Epithelial cell of proximal tubule (primary cell): ENCODE results near the gene CTXN3. TPM values are rescaled to one million over a fixed set of nuclear protein-coding genes. Genes with fewer than 3 reads are reported as not detected.

Experiments used
- DNase-seq: peaks from one replicate; pipeline ENCODE4 v3.0.0-alpha.2; 2011; ENCODE audit warnings: low read depth
- H3K4me3 ChIP-seq: 2 replicates; pipeline ENCODE4 v1.5.1; 2011; ENCODE audit warnings: low read depth, mild to moderate bottlenecking, low read length
- total RNA-seq: library from RNA; depleted of rRNA; stranded (reverse); fragments of >200 nt; gene quantifications from 2 replicates; pipeline ENCODE4 v1.2.3, GENCODE V29; 2015
- TF ChIP-seq, protein P1 (sequence below): conservative IDR thresholded peaks from 2 replicates; pipeline ENCODE4 v1.5.1; 2012; ENCODE audit warnings: low read depth, mild to moderate bottlenecking, low read length

The CTXN3 gene
- total RNA-seq, 1 donor from 2014 or later: not detected

DNA sequence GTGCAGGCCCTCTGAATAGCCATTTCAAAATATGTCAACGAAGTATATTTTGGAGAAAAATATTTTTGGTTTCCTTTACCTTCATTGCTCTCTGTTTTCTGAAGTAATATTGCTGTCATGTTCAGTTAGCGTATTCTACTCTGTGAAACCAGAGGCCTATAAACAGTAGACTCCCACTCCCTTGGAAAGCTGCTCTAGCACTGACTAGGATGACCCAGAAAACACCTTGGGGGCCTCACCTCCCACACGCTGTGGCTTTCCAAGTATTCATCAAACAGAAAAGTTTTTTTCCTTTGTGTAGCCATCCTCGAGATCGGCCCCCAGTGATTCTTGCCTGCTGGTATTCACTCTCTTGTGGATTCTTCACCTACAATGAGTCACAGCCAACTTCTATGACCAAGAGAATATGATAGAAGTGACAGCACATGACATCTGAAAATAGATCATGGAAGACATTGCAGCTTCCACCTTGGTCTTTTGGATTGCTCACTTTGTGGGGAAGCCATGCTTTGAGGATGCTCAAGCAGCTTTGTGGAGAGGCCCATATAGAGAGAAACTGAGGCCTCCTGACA lies 28.9 kb upstream of the CTXN3 start:
- no peak overlapping the region for H3K4me3 ChIP-seq
- TF ChIP-seq, protein P1, sequence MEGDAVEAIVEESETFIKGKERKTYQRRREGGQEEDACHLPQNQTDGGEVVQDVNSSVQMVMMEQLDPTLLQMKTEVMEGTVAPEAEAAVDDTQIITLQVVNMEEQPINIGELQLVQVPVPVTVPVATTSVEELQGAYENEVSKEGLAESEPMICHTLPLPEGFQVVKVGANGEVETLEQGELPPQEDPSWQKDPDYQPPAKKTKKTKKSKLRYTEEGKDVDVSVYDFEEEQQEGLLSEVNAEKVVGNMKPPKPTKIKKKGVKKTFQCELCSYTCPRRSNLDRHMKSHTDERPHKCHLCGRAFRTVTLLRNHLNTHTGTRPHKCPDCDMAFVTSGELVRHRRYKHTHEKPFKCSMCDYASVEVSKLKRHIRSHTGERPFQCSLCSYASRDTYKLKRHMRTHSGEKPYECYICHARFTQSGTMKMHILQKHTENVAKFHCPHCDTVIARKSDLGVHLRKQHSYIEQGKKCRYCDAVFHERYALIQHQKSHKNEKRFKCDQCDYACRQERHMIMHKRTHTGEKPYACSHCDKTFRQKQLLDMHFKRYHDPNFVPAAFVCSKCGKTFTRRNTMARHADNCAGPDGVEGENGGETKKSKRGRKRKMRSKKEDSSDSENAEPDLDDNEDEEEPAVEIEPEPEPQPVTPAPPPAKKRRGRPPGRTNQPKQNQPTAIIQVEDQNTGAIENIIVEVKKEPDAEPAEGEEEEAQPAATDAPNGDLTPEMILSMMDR: no peak
- DNase-seq: no peak

DNA sequence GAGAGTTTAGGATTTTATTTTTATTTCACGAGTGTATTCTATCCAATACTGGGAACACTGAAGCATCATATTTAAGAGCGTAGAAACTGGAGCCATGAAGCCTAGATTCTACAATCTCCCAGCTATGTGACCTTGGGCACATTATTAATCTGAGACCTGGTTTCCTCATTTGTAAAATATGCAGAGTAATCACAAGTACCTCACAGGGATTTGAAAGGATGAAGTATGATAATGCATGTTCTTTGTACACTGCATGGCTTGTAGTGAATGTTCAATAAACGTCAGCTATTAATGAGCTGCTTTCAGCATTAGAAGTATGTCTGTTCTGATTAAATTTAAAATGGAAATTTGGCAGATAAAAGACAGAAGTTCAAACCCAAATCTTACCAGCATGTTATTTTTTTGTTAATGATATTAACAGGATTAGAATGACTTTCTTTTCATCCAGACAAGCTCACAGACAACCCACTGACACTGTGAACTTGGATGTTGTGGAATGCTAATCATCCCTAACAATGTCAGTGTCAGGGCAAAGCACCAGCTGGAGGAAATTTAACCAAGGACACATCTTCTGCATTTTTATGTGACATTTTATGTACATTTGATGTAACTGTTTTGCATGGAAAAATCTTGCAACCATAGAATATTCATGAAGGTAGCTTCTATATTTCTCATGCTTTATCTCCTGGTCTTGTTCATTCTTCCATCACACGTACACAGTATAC lies 27.1 kb upstream of the CTXN3 start:
- no peak for DNase-seq
- TF ChIP-seq, protein P1: no peak
- H3K4me3 ChIP-seq: no peak overlapping the region

DNA sequence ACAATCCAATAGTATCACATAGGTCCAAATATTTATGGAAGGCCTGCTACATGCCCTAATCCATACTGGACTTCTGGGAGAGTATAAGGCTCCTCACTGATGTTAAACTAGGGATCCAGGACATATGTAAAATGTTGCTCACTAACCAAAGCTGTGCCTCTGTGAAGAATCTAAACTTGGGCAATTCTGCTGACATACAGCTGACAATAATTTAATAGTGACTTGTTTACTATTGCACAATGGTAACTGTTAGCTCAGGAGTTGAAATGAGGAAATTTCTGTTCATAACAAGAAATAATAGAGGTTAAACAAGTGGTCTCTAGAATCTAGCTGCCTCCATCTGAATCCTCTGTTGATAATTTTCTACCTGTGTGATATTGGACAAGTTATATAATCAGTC lies 14.9 kb upstream of the CTXN3 start:
- TF ChIP-seq, protein P1: no peak
- no peak for DNase-seq

DNA sequence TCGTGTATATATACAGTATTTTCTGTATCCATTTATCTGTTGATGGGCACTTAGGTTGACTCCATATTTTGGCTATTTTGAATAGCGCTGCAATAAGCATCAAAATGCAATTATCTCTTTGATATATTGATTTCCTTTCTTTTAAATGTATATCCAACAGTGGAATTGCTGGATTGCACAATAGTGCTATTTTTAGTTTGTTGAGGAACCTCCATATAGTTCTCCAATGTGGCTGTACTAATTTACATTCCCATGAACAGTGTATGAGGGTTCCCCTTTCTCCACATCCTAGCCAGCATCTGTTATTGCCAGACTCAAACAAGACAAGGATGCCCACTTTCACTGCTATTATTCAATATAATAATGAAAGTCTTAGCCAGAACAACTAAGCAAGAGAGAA lies 9.1 kb upstream of the CTXN3 start:
- TF ChIP-seq, protein P1: no peak
- no peak overlapping the region for H3K4me3 ChIP-seq
- no peak for DNase-seq

More for the DNA sequence above, 14.9 kb upstream of the CTXN3 start:
- H3K4me3 ChIP-seq: no peak overlapping the region

DNA sequence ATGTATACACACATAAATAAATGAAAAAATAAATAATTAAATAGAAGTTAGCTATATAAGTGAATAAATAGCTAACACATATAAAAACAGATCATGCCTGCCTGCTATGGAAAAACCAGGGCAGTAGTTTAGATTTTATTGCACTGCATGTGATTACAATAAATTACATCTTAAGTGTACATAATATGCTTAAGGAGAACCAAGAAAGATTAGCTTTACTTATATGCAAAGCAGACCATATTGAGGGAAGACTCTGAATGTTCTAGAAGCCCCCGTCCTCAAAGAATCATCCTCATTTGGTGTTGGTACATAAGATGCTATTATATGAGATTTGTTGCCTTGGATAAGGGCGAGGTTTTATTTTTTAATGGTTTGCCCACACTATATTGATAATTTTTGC lies 5.9 kb upstream of the CTXN3 start:
- no peak for DNase-seq
- H3K4me3 ChIP-seq: no peak overlapping the region
- TF ChIP-seq, protein P1: no peak

DNA sequence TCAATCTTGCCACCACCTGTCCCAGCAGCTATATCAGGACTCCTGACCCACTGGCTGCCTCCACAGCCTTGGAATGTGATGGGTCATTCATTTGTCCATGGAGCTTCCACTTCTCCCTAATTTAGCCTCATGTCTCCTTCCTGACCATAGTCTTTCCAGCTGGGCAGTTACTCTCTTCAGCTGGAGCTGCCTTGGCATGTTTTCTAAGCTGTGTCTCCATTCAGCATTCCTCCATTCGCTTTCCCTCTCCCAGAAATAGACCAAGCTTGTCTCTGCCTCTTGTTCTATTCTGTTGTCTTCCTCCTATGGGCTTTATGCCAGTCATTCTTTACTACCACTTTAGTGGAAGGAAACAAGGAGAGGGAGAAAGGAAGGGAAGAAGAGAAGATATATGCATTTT lies 5.3 kb upstream of the CTXN3 start:
- DNase-seq: no peak
- H3K4me3 ChIP-seq: no peak overlapping the region
- TF ChIP-seq, protein P1: no peak

DNA sequence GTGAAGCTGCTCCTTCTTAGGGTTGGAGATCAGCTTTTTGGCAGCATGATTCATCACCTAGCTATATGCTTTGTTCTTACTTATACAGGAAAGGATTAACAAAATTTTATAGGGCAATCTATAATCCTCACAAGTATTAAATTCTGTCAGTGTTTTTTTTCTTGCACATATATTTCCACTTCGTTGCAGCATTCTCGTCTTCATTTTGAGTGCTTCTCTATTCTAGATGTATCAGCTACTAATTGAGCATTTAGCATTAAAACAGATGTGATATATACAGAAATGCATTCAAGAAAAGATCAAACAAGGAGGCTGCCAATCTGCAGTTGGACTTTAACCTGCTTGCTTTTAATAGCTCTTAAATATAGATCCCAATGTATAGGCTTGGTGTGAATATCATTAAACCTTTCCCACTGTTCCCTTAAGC lies 3.6 kb upstream of the CTXN3 start:
- TF ChIP-seq, protein P1: no peak
- H3K4me3 ChIP-seq: no peak overlapping the region
- DNase-seq: no peak
